Right forelimb (tissue), 1 donor: ENCODE results near the gene DLX2.
"Not testable (repeated sequence)": the region's sequence is repeated elsewhere in the genome, so short reads cannot be mapped to it uniquely, and the experiment has no call there.

ENCODE experiments used
- DNase-seq: peaks from one replicate; pipeline ENCODE4 v3.0.0-alpha.2; 2018

DLX2 gene

GRCh38 chr2:172102391-172103359, at the start of gene DLX2:
DLX2 (minus strand) TSS chr2:172102900; CDS start chr2:172102538, 362 bp downstream.
- DNase-seq: peak; percentile 87

GRCh38 chr2:172147944-172148650, 45.4 kb upstream of the DLX2 start:
- no peak for DNase-seq

- DNase-seq: no peak
Measured at GRCh38 chr2:172143817-172144216, 41.1 kb upstream of the DLX2 start.

DNA sequence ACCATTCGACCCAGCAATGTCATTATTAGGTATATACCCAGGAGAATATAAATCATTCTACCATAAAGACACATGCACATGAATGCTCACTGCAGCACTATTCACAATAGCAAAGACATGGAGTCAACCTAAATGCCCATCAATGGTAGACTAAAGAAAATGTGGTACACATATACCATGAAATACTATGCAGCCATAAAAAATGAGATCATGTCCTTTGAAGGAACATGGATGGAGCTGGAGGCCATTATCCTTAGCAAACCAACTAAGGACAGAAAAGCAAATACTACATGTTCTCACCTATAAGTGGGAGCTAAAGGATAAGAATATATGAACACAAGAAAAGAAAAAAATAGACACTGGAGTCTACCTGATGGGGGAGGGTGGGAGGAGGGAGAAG, 36.0 kb upstream of the DLX2 start:
- DNase-seq: not testable (repeated sequence)

GRCh38 chr2:172137943-172138342, 35.2 kb upstream of the DLX2 start:
- DNase-seq: no peak

- DNase-seq: no peak
Measured at GRCh38 chr2:172137109-172137508, 34.4 kb upstream of the DLX2 start.

DNA sequence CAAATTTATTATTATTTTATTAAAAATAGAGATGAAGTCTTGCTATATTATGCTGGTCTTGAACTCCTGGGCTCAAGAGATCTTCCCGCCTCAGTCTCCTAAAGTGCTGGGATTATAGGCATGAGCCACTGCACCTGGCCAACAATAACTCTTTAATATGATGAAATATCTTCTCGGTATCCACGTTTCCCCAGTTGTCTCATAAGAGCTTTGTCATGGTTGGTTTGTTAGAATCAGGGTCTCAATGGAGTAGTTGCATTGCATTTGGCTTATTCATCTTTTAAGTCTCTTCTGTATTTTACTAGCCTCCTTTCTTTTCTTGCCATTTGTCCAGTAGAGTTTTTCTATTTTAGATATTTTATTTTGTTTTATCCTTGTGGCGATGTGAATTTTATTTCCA, 32.7 kb upstream of the DLX2 start:
- no peak for DNase-seq

DNA sequence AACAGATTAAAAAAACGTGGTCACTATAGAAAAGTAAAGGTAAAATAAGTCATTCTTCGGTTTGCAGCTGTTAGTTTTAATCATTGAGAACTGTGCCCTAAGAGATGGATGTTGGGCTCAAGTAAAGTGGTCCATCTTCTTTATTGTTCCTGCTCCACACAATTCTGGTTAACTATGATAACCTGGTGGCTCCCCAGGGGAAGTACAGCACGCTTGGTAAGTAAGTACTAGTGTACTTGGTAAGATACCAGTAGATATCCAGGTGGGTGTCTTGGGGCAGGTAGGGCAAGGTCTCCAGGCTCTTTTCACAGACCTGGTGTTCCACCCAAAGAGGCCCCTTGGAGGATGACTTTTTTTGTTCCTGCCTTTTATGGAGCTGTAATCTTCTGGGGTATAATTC, 31.6 kb upstream of the DLX2 start:
- no peak for DNase-seq

DNA sequence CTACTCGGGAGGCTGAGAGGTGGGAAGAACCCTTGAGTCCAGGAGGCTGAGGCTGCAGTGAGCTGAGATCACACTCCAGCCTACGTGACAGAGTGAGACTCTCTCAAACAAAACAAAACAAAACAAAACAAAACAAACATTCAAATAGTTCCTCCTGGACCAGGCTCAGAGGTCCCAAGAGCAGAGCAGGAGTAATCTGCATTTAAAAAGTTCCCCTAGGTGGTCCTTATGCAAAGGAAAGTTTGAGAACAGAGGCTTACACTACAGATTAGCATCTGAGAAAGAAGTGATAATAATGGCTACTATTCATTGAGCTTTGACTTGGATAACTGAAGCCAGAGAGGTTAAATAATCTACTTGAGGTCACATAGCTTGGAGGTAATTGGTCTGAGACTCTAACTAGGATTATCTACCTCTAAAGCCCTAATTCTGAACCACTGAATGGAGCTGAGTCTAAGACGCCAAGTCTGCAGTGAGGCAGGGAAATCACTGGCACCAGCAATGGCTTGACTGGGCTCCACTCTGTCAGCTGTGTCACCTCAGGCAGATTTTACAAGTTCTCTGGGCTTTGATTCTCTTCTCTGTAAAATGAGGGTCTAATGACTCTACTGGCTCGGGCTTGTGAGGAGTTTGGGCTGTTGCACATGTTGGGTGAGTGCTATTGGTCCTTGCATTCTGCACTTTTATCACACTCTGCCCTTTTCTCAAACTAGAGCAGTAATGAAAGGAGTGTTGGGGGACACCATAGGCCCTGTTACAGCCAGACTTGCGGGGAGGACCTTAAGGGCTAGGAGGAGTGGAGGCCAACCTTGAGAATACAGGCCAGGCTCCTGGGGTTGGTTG, 29.2 kb upstream of the DLX2 start:
- no peak for DNase-seq

- DNase-seq: no peak
Measured at GRCh38 chr2:172129404-172129803, 26.7 kb upstream of the DLX2 start.

DNA sequence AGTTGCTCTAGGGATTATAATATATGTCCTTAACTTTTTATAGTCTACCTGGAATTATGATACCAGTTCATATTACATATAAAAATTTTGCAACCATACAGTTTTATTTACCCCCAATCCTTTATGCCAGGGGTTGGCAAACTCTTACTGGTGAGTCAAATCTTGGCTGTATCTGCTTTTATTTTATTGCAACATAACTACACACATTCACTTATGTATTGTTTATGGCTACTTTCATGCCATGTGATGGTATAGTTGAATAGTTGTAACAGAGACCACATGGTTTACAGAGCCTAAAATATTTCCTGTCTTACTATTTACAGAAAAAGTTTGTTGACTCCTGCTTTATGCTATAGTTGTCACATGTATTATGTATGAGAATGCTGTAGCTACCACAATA, 25.8 kb upstream of the DLX2 start:
- DNase-seq: no peak

- no peak for DNase-seq
Measured at GRCh38 chr2:172120118-172120517, 17.4 kb upstream of the DLX2 start.

- DNase-seq: no peak
Measured at GRCh38 chr2:172119089-172119488, 16.4 kb upstream of the DLX2 start.

DNA sequence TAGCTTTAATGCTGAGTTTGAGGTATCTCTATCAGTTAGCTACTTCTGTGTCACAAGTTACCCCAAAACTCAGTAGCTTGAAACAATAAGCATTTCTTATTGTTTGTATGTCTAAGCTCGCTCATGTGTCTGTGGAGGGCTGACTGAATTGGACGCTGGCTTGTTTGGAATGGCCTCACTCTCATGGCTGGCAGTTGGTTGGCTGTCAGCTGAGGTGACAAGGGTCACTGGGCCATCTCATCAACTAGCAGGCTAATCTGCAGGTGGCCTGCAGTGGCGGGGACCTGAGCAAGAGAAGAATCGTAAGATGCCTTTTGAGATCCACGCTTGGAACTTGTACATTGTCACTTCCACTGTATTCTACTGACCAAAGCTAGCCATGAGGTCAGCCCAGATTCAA, 13.4 kb upstream of the DLX2 start:
- DNase-seq: no peak

- DNase-seq: no peak
Measured at GRCh38 chr2:172114579-172114978, 11.9 kb upstream of the DLX2 start.

GRCh38 chr2:172114176-172114575, 11.5 kb upstream of the DLX2 start:
- DNase-seq: not testable (repeated sequence)

DNA sequence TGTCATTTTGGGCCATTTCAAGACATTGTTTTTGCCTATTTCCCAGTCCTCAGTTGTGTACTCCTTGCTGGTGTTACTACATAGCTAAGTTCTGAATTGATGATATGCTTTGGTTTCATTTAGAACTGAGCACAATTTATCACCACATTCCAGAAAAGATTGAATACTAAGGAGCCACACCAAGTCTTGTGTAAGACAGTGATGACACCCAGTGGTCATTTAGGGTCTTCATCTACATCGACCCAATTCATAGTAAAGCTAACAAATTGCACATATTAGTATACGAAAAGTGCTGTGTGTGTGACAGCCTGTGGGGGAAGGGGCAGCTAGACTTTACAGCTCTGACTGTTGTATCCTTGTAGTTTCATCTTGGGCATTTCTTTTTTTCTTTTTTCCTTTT, 10.9 kb upstream of the DLX2 start:
- no peak for DNase-seq

- DNase-seq: no peak
Measured at GRCh38 chr2:172109988-172110811, 7.5 kb upstream of the DLX2 start.

- DNase-seq: no peak
Measured at GRCh38 chr2:172109256-172109987, 6.7 kb upstream of the DLX2 start.

DNA sequence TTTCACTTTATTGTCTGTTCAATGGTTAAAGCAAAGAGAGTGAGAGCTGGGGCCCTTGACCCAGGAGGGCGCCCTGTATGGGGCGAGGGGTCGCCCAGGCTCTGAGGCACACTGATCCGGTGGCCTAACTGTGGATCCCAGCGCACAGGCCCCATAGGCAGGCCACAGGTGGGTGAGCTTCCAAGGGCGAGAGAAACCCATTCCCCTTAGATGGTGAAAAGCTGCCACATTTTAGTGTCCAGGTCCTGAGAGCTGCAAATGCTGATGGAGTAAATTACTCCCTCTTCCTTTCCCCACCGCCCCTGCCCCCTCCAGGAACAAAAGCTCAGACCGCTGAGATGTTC, 5.9 kb upstream of the DLX2 start:
- no peak for DNase-seq
